DND-41 (cell line): ENCODE results near the gene HBG1.

ENCODE experiments used
- ATAC-seq: fragments of 200-7000 bp; cut with Tn5 transposase; 3 replicates; pipeline ENCODE4 v1.9.1; 2021; ENCODE audit warnings: low read depth; ENCODE audit not compliant: insufficient read depth
- DNase-seq: peaks from one replicate; pipeline ENCODE4 v3.0.0-alpha.2; 2020
- H2AFZ ChIP-seq: 2 replicates; pipeline ENCODE4 v1.6.0; 2012; ENCODE audit warnings: low read depth, low read length
- H3K27ac ChIP-seq: 2 replicates; pipeline ENCODE4 v1.5.1; 2012; ENCODE audit warnings: low read length, inconsistent platforms
- H3K27me3 ChIP-seq: fragments of 200-600 bp; sonication (generic); 2 replicates; pipeline ENCODE4 v1.6.0; 2012; ENCODE audit warnings: low read length, mild to moderate bottlenecking, inconsistent platforms; ENCODE audit not compliant: insufficient read depth, poor library complexity
- H3K36me3 ChIP-seq: 2 replicates; pipeline ENCODE4 v1.5.1; 2012; ENCODE audit warnings: low read length, inconsistent platforms; ENCODE audit not compliant: insufficient read depth
- H3K4me1 ChIP-seq: 2 replicates; pipeline ENCODE4 v1.5.1; 2012; ENCODE audit warnings: mild to moderate bottlenecking, low read length; ENCODE audit not compliant: insufficient read depth
- H3K4me2 ChIP-seq: 2 replicates; pipeline ENCODE4 v1.6.0; 2012; ENCODE audit warnings: mild to moderate bottlenecking, moderate library complexity, low read length, inconsistent platforms; ENCODE audit not compliant: insufficient read depth
- H3K4me3 ChIP-seq, 2 experiments: fragments of 200-600 bp in 1 of 2; shearing (Covaris generic) in 1 of 2; 2 replicates each; pipeline ENCODE4 v1.5.1; 2012 to 2016; ENCODE audit warnings: inconsistent platforms in 2 of 2, low read length in 2 of 2, mild to moderate bottlenecking in 2 of 2, low read depth in 1 of 2, moderate library complexity in 1 of 2
- H3K79me2 ChIP-seq: 2 replicates; pipeline ENCODE4 v1.6.0; 2012; ENCODE audit warnings: low read length, inconsistent platforms; ENCODE audit not compliant: insufficient read depth
- H3K9ac ChIP-seq: 2 replicates; pipeline ENCODE4 v1.6.0; 2012; ENCODE audit warnings: low read depth, mild to moderate bottlenecking, inconsistent platforms, low read length, moderate library complexity
- H3K9me3 ChIP-seq: 2 replicates; pipeline ENCODE4 v1.5.1; 2012; ENCODE audit warnings: low read length, moderate library complexity, mild to moderate bottlenecking, inconsistent platforms; ENCODE audit not compliant: insufficient read depth, severe bottlenecking
- H4K20me1 ChIP-seq: 2 replicates; pipeline ENCODE4 v1.6.0; 2012; ENCODE audit warnings: low read length; ENCODE audit not compliant: insufficient read depth
- CTCF ChIP-seq: IDR thresholded peaks from 2 replicates; pipeline ENCODE4 v1.5.1; 2012; ENCODE audit warnings: borderline replicate concordance, low read length, moderate library complexity, mild to moderate bottlenecking; ENCODE audit not compliant: poor library complexity, severe bottlenecking; ENCODE audit errors: extremely low read depth
- EZH2 ChIP-seq: IDR thresholded peaks from 3 replicates; pipeline ENCODE4 v1.6.1; 2012; ENCODE audit warnings: borderline replicate concordance, low read depth, mild to moderate bottlenecking, moderate library complexity, low read length, inconsistent platforms; ENCODE audit not compliant: severe bottlenecking

The HBG1 gene

GRCh38 chr11:5274395-5274794, 24.7 kb upstream of the HBG1 start:
- Histone ChIP-seq H3K79me2 (no peaks in the 10 kb centered on the region), H3K4me1 (no peaks in the 10 kb centered on the region), H3K36me3 (no peaks in the 10 kb centered on the region), H3K9ac (no peak overlapping the region), H3K4me2 (no peak overlapping the region), H3K27me3 (peaks cover 6% of the 10 kb centered on the region), H3K9me3 (no peaks in the 10 kb centered on the region), H3K27ac (no peak overlapping the region), H3K4me3 (no peak overlapping the region), H2AFZ (no peak overlapping the region), H4K20me1 (no peaks in the 10 kb centered on the region)
- no peak for ATAC-seq
- no peak for TF ChIP-seq CTCF
- no peak for TF ChIP-seq EZH2
- DNase-seq, result no peak

- Histone ChIP-seq H3K9ac (no peak overlapping the region), H3K4me2 (no peak overlapping the region), H3K4me3 (no peak overlapping the region), H3K4me1 (no peaks in the 10 kb centered on the region), H3K36me3 (no peaks in the 10 kb centered on the region), H3K27ac (no peak overlapping the region), H3K79me2 (no peaks in the 10 kb centered on the region), H2AFZ (no peak overlapping the region), H4K20me1 (no peaks in the 10 kb centered on the region), H3K9me3 (no peaks in the 10 kb centered on the region), H3K27me3 (peaks cover 6% of the 10 kb centered on the region)
- no peak for ATAC-seq
- TF ChIP-seq EZH2 (no peak), CTCF (no peak)
- DNase-seq, result no peak
Observed at GRCh38 chr11:5272395-5273017, 22.8 kb upstream of the HBG1 start.

GRCh38 chr11:5269715-5270147, 20.1 kb upstream of the HBG1 start, which contains the start of gene HBE1:
Gene HBE1 (minus strand): TSS chr11:5269945. CDS start chr11:5269890, 55 bp downstream.
- TF ChIP-seq CTCF (no peak), EZH2 (no peak)
- DNase-seq, result no peak
- Histone ChIP-seq H3K36me3 (no peaks in the 10 kb centered on the region), H2AFZ (no peak within 1 kb of the TSS), H3K4me3 (no peak within 1 kb of the TSS), H3K27ac (no peak within 1 kb of the TSS), H3K9ac (no peak within 1 kb of the TSS), H3K4me1 (no peaks in the 10 kb centered on the region), H3K9me3 (no peaks in the 10 kb centered on the region), H3K27me3 (peaks cover 11% of the 10 kb centered on the region), H3K79me2 (no peaks in the 10 kb centered on the region), H4K20me1 (no peaks in the 10 kb centered on the region), H3K4me2 (no peak within 1 kb of the TSS)
- ATAC-seq, result no peak

GRCh38 chr11:5267033-5267563, 17.4 kb upstream of the HBG1 start:
- peaks cover 6% of the 10 kb centered on the region for H3K27me3 ChIP-seq
- H3K36me3 ChIP-seq, result no peaks in the 10 kb centered on the region
- no peak overlapping the region for H3K27ac ChIP-seq
- no peak for DNase-seq
- H2AFZ ChIP-seq, result no peak overlapping the region
- H3K4me1 ChIP-seq, result no peaks in the 10 kb centered on the region
- H4K20me1 ChIP-seq, result no peaks in the 10 kb centered on the region
- no peaks in the 10 kb centered on the region for H3K79me2 ChIP-seq
- no peak overlapping the region for H3K4me2 ChIP-seq
- H3K9ac ChIP-seq, result no peak overlapping the region
- no peaks in the 10 kb centered on the region for H3K9me3 ChIP-seq
- ATAC-seq, result no peak
- TF ChIP-seq CTCF, result no peak
- TF ChIP-seq EZH2, result no peak
- no peak overlapping the region for H3K4me3 ChIP-seq
